NCI-H524 (cell line): Measurements from ENCODE around the gene ARHGEF7.
"Not testable (repeated sequence)": the region's sequence is repeated elsewhere in the genome, so short reads cannot be mapped to it uniquely, and the experiment has no call there.

ENCODE experiments used
- DNase-seq, 2 experiments: peaks; one replicate each; lab custom pipeline; 2025; lab: John Stamatoyannopoulos, UW

ARHGEF7 gene

DNA sequence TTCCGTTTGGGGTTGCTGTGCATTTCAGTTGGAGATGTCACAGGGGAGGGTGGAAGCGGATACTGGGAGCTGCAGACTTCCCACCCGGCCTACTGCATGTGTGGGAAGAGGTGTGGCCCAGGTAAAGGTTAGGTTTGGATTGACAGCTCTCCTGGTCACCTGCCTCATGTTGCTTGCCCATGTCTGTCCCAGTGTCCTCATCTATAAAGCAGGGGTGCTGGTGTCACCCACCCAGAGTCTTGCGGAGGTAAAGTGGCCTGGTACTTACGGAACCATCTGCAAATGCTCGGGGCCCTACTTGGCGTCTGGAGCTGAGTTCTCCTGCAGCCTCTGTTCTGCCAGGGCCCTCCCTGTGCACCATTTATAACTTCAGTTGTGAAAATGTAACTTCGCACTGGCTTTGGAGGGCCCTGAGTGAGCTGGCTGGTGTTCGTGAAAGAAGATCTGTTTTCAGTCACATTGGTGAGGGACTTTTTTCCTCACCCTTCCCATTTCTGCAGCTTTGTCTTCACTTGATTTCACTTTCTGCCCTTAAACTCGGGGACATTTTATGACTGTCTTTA, 140.2 kb downstream of the ARHGEF7 start:
- DNase-seq: no peak

DNA sequence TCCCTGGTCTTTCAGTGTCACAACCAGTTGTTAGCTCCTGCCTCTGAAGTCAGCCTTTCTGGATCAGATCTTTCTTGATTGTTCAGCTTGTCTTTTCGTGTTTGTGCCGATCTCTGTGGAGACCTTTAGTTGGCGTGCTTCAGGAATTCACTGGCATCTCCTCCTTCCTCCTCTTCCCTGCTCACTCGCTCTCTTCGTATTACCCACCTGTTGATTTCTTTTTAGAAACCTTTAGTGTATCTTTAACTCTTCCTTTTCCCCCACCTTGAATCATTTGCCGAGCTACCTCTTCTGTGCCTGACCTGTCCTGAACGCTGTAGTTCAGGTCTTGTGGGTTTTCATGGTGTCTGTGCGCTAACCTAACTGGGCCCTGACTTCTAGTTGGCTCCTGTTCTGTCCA, 141.3 kb downstream of the ARHGEF7 start:
- no peak for DNase-seq

DNA sequence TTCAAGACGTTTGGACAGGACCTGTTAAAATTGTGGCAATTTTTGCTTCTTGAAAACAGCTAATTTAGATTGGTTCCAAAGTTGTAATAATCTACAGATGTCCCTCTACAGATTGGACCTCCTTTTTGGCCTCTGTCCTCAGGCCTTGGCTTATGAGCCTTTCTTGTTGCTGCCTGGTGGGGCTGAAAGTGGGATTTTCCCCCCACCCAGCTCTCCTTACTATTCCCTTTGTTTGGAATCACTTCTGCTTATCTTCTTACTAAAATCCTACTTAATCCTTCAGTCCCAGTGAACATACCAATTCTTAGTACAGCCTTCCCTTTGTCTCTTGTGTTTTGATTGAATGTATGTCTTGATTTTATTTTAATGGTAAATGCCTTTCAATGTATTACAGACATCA, 141.8 kb downstream of the ARHGEF7 start:
- no peak for DNase-seq

DNA sequence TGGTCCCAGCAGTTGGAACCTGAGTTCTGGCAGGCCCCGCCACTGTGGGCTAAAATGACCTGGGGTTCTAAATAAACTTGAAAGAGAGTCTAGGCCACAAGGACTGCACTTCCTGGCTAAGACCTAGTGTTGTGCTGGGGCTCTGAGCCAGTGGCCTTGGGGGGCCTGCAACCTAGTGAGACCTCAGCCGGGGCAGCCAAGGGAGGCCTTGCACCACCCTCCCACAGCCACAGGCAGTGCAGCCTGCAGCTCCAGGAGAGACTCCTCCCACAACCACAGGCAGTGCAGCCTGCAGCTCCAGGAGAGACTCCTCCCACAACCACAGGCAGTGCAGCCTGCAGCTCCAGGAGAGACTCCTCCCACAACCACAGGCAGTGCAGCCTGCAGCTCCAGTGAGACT, 142.8 kb downstream of the ARHGEF7 start:
- DNase-seq: not testable (repeated sequence)

DNA sequence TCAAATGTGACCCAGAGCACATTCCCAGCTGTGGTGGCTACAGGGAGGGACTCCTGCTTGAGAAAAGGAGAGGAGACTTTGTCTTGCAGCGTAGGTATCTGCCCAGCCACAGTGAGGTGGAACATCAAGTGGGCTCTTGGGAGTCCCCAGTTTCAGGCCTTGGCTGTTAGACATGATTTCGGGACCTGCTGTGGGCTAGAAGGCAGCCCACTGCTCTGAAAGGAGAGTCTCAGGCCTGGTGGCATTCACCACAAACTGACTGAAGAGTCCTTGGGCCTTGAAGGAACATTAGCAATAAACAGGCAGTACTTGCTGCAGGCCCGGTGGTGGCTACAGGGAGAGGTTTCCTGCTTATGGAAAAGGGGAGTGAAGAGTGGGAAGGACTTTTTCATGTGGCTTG, 143.5 kb downstream of the ARHGEF7 start:
- DNase-seq: no peak

DNA sequence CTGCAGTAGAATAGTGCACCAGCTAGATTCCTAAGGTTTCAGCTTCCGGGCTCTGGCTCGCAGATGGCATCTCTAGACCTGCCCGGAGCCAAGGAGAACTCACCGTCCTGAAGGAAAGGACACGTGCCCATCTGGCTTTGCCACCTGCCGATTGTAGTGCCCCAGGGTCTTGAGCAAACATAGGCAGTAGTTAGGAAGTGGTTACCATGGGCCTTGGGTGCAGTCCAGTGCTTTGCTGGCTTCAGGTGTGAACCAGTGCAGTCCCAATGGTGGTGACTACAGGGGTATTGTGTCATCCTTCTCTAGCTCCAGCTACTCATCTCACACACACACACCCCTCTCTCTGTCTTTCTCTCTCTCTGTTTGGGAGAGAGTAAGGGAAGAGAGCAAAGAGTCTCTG, 143.9 kb downstream of the ARHGEF7 start:
- DNase-seq: no peak

DNA sequence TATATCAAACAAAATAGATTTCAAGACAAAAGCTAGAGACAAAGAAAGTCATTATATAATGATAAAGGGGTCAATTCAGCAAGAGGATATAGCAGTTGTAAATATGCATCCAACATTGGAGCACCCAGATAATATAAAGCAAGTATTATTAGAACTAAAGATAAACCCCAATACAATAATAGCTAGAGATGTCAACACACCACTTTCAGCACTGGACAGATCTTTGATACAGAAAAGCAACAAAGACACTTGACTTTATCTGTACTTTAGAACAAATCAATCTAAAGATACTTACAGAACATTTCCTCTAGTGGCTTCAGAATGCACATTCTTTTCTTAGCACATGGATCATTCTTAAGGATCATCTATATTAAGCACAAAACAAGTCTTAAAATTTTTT, 146.2 kb downstream of the ARHGEF7 start:
- DNase-seq: no peak

DNA sequence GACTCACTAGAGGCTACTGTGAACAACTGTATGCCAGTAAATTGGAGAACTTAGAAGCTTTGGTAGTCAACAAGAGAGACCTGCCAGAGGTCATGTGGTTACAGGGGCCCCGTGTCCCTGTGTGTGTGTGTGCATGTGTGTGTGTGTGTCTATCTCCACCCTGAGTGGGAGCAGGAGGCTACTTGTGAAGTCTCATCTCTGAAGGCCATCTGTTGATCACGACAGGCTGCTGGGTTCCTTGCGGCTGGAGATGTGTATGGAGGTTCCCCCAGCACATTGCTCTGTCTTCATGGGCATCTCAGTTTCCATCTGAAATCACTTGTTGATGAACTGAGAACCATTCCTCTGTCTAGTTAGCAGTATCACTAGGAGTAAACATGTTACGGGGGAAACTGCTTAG, 147.2 kb downstream of the ARHGEF7 start:
- DNase-seq: peak in 1 of 2 experiments; percentile 7

DNA sequence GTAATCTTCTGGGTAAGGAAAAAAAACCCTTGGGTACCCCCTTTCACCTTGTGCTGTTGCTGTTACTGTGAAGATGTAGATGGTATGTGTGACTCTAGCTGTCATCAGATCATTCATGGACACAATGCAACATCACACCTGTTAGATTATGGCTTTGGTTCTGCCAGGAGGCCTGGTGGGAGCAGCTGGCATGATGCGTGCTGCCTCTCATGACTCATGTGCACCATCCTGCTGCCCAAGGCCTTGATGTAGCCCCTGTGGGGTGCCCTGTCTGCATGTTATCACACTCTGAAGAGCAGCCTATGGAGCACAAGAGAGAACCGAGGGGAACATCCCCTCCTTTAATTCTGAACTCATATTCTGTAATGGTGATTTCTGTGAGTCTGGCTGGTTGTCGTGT, 147.6 kb downstream of the ARHGEF7 start:
- no peak for DNase-seq

DNA sequence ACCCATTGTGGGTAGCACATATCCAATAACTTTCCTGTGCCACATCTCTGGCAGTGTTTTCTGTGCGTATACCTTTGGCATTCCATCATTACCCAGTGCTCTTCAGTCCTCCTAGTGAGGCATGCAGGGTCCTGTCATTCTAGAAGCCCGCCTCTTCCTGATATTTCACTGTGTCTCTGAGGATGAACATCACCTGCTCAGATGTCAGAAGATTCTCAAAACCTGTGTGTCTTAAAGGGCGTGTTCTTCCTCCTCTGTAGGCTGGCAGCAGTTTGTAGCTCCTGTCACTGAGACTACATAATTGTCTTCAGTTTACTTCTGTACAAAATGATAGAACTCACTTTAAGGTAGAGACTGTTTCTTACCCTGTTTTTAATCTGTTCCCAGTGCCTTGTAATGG, 148.5 kb downstream of the ARHGEF7 start:
- DNase-seq: no peak

DNA sequence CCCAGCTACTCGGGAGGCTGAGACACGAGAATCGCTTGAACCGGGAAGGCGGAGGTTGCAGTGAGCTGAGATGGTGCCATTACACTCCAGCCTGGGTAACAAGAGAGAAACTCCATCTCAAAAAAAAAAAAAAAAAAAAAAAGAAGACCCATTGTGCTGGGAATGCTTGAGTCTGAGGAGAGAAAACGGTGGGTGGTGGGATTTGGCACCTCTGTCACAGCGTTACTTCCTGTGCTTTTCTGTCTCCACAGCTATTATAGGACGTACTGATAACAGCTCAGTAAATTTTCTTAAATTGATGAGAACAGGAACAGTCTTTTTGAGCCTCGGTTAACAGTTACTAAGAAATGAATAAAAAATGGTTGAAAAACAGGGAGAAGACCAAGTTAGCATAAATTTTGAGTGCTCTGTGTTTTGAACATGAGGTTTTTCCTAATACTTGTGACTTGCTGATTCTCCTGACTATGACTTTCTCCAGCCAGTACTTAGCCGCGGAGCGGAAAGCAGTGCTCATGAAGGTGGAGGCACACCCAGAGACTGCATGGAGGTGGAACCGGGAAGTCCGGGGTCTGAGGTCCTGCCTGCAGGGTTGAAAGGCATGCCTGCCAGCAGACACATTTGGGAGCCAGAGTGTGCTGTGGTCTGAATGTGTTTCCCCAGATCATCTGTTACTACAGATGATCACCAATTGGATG, 150.0 kb downstream of the ARHGEF7 start:
- DNase-seq: no peak

DNA sequence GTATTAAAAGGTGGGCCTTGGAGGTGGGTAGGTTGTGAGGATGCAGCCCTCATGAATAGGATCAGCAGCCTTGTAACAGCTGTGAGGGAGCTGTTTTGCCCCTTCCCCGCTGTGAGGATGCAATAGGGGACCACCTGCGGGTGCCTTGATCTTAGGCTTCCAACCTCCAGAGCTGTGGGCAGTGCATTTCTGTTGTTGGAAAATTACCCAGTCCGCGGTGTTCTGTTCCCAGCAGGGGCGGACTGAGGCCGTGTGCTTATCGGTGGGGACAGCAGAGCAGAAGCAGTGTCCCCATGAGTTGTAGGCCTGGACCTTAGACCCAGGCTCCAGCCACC, 150.6 kb downstream of the ARHGEF7 start:
- no peak for DNase-seq

DNA sequence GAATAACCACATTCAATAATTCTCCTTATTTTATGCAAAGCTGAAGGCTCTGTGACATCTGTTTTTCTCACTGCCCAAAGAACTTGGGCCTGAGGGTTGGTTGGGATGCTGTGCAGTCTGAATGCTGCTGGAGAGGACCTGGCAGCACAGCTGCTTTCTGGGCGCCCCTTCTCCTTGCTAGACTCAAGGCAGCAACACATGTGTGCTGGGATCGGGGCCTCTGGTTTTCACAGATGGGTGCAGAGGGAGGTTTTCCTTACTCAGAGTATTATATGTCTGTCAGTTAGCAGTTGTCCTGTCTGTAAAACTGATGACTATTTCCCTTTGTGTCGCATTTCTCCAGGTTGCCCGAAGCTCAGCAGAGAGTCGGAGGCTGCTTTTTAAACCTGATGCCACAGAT, 152.1 kb downstream of the ARHGEF7 start:
- DNase-seq: no peak

DNA sequence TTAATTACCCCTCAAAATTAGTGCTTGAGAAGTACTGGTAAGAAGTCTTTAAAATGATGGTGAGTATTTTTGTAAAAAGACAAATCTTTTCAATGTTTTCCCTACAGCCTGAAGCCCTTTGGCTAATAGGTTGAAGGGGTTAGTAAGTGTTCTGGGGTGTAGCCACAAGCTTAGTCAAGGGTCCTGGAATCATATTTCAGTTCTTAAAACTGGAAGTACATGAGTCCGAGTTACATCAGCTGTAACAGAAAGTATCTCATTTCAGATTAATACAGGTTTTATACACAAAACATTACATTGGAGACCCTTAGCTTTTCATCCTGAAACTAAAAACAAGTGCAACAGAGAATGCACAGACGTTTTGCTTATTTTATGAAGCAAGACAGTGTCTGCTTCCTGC, 152.7 kb downstream of the ARHGEF7 start:
- no peak for DNase-seq

DNA sequence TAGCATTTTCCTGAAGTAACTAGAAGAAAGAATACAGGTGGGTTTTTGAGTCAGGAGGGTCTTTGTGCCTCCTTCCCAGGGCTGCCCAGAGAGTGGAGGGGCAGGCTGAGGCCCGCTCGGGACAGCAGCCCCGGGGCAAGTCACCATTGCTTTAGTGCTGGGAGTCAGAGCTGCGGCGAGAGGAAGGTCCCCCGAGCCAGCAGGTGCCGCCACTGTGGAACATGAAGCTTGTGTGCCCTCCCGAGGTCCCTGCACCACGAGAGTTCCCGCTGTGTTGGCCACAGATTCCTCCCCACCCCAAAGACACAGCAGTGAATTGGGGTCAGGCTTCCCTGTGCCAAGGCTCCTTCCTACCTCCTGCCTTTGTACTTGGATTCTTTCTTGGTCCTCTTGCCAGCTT, 154.4 kb downstream of the ARHGEF7 start:
- no peak for DNase-seq

DNA sequence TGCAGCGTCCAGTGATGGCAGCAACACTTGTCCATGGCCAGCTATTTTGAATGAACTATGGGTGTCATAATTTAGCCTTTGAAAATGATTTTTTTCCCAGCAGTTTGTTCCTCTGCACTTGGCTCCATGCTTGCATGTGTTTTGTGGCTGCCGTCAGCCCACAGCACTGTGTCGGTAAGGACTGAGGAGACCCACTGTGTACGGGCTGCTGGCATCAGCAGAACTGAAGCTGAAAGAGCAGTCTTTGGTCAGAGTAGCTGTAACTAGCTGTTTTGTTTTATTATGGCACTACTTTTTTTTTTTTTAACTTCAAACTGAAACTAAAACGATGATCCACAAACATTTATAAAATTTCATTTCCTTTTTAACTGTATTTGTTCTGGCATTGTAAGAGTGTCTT, 155.0 kb downstream of the ARHGEF7 start:
- DNase-seq: no peak

DNA sequence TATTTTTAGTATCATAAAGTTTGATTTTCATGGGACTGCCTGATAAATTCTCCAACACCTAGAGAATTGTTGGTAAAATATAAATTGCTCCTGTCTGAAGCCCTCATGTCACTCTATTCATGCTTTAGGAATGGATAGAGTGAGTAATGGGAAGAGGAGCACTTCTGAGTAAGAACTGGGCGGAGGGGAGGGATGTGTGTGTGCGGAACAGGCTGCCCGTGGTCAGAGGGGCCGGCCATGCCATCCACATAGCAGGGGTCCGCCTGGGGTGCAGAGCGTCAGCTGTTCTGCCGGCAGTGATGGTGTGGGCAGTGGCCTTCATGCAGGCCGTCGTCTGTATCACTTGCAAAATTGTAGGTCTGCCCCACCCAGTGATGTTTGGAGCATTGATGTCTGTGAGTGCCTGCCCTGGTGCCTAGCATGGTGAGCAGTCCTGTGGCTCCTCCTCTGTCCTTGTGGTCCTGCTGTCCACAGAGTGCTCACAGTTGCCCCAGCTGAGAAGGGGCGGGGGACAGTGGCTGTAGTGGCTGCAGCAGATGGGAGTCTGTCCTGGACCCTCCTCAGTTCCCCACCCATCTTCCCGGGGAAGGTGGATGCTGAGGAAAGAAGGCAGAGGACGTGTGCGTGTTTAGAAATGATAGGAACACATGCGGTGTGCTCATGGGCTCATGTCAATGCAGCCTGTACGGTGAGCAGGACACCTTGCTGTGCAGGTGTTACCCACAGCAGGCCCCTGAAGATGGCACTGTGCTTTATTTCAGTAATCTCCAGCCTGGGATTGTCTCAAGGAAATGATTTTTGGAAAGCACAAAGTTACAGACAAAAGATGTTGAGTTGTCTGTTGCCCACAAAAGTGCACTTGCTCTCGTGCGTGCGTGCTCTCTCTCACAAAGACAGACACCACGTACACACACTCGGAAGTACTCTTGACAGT, 155.9 kb downstream of the ARHGEF7 start:
- no peak for DNase-seq

DNA sequence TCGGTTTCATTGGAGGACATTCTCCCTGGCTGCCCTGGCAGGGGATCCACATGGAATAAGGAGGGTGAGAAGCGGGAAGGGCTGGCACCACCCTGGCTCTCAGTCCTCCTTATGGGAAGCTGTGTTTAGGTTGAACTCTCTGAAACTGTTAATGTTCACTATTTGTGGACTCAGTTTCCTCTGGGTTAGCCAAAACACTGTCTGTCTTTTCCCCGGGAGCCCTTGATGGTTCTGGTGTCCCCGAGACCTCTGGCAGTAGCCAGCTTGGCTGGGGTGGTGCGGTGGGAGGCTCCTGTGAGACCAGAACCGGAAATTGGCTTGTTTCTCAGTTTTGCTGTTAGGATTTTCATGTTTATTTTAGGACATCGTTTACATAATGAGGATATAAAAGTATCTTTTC, 157.0 kb downstream of the ARHGEF7 start:
- DNase-seq: no peak

DNA sequence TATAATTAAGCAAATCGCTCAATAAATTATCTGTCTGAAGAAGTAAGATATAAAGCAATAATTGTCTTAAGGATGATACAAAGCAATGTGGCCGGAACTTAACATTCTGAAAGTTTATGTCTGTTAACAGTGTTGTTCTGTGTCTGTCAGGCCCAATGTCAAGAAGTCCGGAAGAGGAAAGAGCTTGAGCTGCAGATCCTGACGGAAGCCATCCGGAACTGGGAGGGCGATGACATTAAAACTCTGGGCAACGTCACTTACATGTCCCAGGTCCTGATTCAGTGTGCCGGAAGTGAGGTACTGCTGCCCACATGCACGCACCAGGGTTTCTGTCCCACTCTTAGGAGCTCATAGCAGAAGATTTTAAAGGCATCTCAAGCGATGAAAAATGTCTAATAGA, 160.3 kb downstream of the ARHGEF7 start:
- no peak for DNase-seq

DNA sequence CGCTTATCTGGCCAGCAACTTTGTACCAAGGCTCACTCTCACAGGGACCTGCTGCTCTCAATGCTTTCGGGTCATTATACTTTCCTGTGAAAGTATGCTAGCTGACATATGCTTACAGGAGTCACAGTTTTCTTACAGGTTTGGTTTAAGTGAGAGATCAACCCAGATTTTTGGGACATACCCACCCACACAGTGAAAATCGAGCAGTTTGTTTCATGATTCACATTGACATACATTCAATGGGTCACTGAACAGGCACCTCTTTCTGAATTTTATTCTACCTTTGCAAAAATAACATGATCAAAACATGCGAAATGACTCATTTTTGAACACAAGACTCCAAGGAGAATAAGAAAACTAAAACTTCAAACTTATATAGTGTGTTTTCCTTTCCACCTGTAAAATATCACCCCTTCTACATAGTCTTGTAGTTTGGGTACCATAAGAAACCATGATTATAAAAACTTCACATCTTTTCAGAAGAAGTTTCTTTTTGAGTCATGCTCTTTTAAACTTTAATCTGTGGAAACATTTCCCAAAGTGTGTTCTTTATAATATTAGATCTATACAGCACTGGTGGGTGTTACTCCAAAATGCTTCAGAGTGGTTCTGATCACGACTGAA, 161.0 kb downstream of the ARHGEF7 start:
- no peak for DNase-seq

DNA sequence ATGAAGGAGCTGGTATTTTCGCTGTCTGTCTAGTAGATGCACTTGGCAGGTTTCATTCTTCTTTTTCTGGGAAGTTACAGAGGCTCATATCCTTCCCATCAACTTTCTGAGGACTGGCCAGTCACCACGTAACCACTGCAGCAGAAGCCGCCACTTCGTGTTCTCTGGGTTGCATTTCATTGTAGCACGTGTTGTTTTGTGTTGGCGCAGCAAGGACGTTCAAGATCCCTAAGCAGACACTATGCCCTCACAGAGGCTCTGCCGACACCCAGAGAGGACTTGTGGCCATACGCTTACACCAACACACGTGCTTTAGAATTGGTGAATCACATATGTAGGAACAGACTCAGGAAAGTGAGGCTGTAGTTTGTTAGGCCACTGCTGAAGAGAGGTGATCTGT, 163.1 kb downstream of the ARHGEF7 start:
- DNase-seq: no peak

DNA sequence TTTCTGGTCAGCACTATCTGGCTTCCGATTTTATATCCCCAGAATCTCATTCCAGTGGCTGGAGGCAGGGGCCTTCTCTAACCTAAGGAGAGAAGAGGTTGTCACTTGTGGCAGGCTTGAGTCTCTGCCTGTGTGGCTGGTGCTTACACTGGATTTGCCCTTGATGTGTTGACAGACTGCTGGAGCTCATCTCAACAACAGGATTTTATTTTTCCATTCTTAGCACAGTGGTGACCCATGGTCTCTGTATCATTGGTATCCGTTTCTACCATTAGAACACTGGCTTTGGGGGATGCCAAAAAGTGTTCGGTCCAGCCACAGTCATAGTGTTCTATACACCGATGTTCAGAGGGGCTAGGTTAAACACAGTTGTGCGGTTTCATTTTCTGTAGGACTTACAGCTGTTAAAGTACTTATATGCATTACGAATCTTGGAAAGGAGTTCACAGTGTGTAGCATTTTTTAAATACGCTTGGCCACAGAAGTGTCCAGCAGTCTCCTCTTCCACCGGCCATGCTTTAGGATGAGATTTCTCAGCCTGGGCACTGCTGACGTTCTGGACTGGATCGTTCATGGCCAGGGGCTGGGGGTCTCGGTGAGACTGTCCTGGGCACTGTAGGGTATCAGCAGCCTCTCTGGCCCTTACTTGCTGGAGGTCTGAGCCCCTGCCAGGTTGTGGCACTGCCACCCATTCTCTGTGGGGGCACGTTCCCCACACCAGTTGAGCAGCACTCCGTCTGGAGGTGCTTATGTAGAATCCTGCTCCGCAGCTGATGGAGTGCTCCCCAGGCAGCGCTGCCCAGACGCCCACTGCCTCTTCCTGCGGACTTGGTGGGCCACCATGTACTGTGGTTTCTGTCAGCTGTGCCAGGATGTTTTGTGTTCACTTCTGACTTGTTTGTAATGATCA, 163.9 kb downstream of the ARHGEF7 start:
- no peak for DNase-seq
